OCI-LY7 (cell line): ENCODE results near the gene YY2. TPM values are rescaled to one million over a fixed set of nuclear protein-coding genes. Genes with fewer than 3 reads are reported as not detected.

Experiments
- BruUV-seq: library from RNA; stranded (reverse); fragments of 400-500 nt; replicated peaks from 2 replicates; lab custom pipeline; 2021; lab: Mats Ljungman, UMichigan
- CTCF ChIA-PET: fragments of 300-600 bp; sonication (Branson Sonifier 250); formaldehyde crosslinking; loops from one replicate; lab custom pipeline; 2022; ENCODE audit warnings: antibody characterized with exemption; ENCODE audit not compliant: unreplicated experiment; lab: Charles Lee
- POLR2A ChIA-PET: fragments of 300-600 bp; sonication (Branson Sonifier 250); formaldehyde crosslinking; loops from one replicate; lab custom pipeline; 2022; ENCODE audit warnings: antibody characterized with exemption; lab: Charles Lee
- DNase-seq: peaks from one replicate; pipeline ENCODE4 v3.0.0-alpha.2; 2015; ENCODE audit warnings: low spot score
- H2AFZ ChIP-seq: fragments of 200-600 bp; sonication (generic), shearing (Covaris generic); 2 replicates; pipeline ENCODE4 v1.6.1; 2014; ENCODE audit warnings: mild to moderate bottlenecking, antibody characterized with exemption, low read length, moderate library complexity
- H3K27ac ChIP-seq: fragments of 200-600 bp; sonication (generic); 2 replicates; pipeline ENCODE4 v1.5.1; 2014; ENCODE audit warnings: mixed run types, low read depth, mild to moderate bottlenecking, moderate library complexity, low read length, inconsistent platforms; ENCODE audit not compliant: poor library complexity, severe bottlenecking
- H3K36me3 ChIP-seq: fragments of 200-600 bp; sonication (generic); 2 replicates; pipeline ENCODE4 v1.6.1; 2014; ENCODE audit warnings: mild to moderate bottlenecking, antibody characterized with exemption, low read length, moderate library complexity, mixed read lengths; ENCODE audit not compliant: insufficient read depth
- H3K4me1 ChIP-seq: fragments of 200-600 bp; sonication (generic); 2 replicates; pipeline ENCODE4 v1.5.1; 2014; ENCODE audit warnings: mild to moderate bottlenecking, low read length; ENCODE audit not compliant: insufficient read depth, poor library complexity, severe bottlenecking
- H3K4me2 ChIP-seq: fragments of 200-600 bp; sonication (generic); 2 replicates; pipeline ENCODE4 v1.6.1; 2014; ENCODE audit warnings: mild to moderate bottlenecking, low read length
- H3K4me3 ChIP-seq: fragments of 200-600 bp; sonication (generic); 2 replicates; pipeline ENCODE4 v1.5.1; 2014; ENCODE audit warnings: mild to moderate bottlenecking, low read depth, low read length; ENCODE audit not compliant: poor library complexity, severe bottlenecking
- H3K79me2 ChIP-seq: fragments of 200-600 bp; sonication (generic); 2 replicates; pipeline ENCODE4 v1.6.1; 2016; ENCODE audit warnings: low read depth, mild to moderate bottlenecking, low read length, moderate library complexity, mixed read lengths; ENCODE audit not compliant: insufficient read depth
- H3K9me2 ChIP-seq: fragments of 200-600 bp; sonication (generic); 2 replicates; pipeline ENCODE4 v1.6.1; 2016; ENCODE audit warnings: mild to moderate bottlenecking, low read length, mixed read lengths; ENCODE audit not compliant: insufficient read depth
- H3K9me3 ChIP-seq: fragments of 200-600 bp; sonication (generic); 2 replicates; pipeline ENCODE4 v1.6.1; 2014; ENCODE audit warnings: mild to moderate bottlenecking, mixed run types, low read length, mixed read lengths
- H4K20me1 ChIP-seq: fragments of 200-600 bp; sonication (generic); 2 replicates; pipeline ENCODE4 v1.6.1; 2014; ENCODE audit warnings: mild to moderate bottlenecking, antibody characterized with exemption, low read length, moderate library complexity, mixed read lengths; ENCODE audit not compliant: insufficient read depth
- EZH2phosphoT487 ChIP-seq: fragments of 200-600 bp; sonication (generic); IDR thresholded peaks from 2 replicates; pipeline ENCODE4 v1.6.1; 2018; ENCODE audit warnings: low read depth, borderline replicate concordance, mild to moderate bottlenecking, mixed run types, antibody characterized with exemption, low read length, moderate library complexity, mixed read lengths
- intact Hi-C: fragments of 100-400 bp; cut with micrococcal nuclease; formaldehyde crosslinking; loops from one replicate; pipeline ENCODE4 v1.10.0; 2022; ENCODE audit not compliant: unreplicated experiment
- total RNA-seq, 2 experiments: library from RNA; depleted of rRNA in 1 of 2; stranded (reverse); fragments of >200 nt in 1 of 2; shearing (Covaris generic) in 1 of 2; gene quantifications; 2 replicates each; pipeline ENCODE4 v1.2.3, GENCODE V29; 2014 to 2022
- TF ChIP-seq, protein P1 (sequence below): fragments of 200-600 bp; sonication (generic); conservative IDR thresholded peaks from 2 replicates; pipeline ENCODE4 v1.5.1; 2014; ENCODE audit warnings: mild to moderate bottlenecking, antibody characterized with exemption, low read length, moderate library complexity, mixed read lengths

The YY2 gene
- total RNA-seq, 2 experiments from 2014 or later = 2.4 to 3.7 TPM

DNA sequence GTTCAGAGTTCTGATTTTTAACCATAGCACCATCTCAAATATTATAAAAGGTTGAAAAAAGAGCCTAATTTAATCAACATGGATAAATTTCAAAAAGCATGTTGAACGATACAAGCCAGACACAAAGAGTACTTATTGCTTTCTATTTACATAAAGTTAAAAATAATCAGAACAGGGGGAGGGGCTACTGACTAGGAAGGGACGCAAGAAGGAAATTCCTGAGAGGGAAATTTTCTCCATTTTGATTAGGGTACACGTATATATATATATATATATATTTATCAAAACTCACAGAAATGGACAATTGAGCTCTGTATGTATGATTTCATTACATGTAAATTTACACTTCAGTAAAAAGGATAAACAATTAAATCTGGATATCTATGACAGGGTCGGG, 16.9 kb upstream of the YY2 start:
- Histone ChIP-seq H3K4me1 (peaks cover 4% of the 10 kb centered on the region), H3K27ac (no peak overlapping the region), H3K4me3 (peak overlapping the region; percentile 85), H3K9me2 (no peaks in the 10 kb centered on the region), H4K20me1 (no peaks in the 10 kb centered on the region), H3K9me3 (no peaks in the 10 kb centered on the region), H3K79me2 (peaks cover 11% of the 10 kb centered on the region; the same call in 1 of the 2 replicates), H3K36me3 (no peaks in the 10 kb centered on the region), H2AFZ (peak overlapping the region; percentile 85; the same call in 1 of the 2 replicates), H3K4me2 (peak overlapping the region; percentile 64)
- POLR2A ChIA-PET = interaction anchor here (0.6 to 0.9 kb wide), 4 partner anchors 17 to 1936 kb away, joined by 3 to 8 read pairs (median 4); partner anchors contain the start of gene YY2
- TF ChIP-seq, protein P1, sequence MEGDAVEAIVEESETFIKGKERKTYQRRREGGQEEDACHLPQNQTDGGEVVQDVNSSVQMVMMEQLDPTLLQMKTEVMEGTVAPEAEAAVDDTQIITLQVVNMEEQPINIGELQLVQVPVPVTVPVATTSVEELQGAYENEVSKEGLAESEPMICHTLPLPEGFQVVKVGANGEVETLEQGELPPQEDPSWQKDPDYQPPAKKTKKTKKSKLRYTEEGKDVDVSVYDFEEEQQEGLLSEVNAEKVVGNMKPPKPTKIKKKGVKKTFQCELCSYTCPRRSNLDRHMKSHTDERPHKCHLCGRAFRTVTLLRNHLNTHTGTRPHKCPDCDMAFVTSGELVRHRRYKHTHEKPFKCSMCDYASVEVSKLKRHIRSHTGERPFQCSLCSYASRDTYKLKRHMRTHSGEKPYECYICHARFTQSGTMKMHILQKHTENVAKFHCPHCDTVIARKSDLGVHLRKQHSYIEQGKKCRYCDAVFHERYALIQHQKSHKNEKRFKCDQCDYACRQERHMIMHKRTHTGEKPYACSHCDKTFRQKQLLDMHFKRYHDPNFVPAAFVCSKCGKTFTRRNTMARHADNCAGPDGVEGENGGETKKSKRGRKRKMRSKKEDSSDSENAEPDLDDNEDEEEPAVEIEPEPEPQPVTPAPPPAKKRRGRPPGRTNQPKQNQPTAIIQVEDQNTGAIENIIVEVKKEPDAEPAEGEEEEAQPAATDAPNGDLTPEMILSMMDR = no peak
- no peak for TF ChIP-seq EZH2phosphoT487
- peak; percentile 30 for DNase-seq
- intact Hi-C loops = loop anchor here (1.0 kb wide), 2 partner anchors 102 to 146 kb away; no protein-coding TSS in a partner anchor
- CTCF ChIA-PET = no interaction called here
- TSS peak; percentile 93 for BruUV-seq

DNA sequence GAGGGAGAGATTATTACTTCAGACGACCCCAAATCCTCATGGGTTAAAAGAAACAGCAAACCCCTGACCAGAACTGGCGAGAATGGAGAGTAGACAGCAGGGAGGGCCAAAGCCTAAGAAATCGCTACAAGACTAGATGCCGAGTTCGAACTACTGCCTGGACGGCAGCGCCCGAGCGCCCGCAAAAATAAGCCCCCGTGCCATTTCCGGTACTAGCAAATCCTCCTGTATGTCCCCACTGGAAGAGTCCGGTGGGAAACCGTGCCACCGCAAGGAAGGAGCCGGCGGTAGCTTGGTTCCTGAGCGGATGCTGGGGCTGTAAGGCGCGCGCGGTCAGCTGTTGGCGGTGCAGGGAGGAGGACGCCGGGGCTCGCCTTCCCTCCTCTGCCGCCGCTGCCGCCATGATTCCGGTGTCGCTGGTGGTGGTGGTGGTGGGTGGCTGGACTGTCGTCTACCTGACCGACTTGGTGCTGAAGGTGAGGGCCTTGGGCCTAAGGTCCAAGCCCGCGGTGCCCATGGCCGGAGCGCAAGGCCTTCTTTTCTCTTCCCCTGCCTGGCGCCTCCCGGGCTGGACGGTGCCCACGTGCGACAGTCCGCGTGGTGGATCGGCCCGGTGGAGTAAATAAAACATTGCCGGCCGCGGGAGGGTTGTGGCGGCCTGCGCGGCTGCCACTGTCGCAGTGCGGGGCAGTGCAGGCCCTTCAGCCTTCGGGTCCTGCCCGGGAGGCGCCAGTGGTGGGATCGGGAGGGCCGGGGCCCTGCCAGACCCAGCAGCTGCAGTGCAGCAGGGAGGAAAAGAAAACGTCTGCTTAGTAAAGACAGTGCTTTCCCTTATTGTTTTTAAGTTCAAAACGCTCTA, 16.2 kb upstream of the YY2 start, which contains the start of gene MBTPS2:
TSS of gene MBTPS2 (plus strand) at position 284 of the 859 bp plus-strand sequence. CDS start at position 402, 118 bp downstream.
- Histone ChIP-seq H3K4me2 (peak within 1 kb of the TSS; percentile 64), H3K36me3 (peaks cover 3% of the 10 kb centered on the region; the same call in 1 of the 2 replicates), H4K20me1 (no peaks in the 10 kb centered on the region), H2AFZ (peak within 1 kb of the TSS; percentile 85; the same call in 1 of the 2 replicates), H3K4me3 (peak within 1 kb of the TSS; percentile 85), H3K9me2 (no peaks in the 10 kb centered on the region), H3K9me3 (no peaks in the 10 kb centered on the region), H3K27ac (peak within 1 kb of the TSS; percentile 43), H3K4me1 (peaks cover 4% of the 10 kb centered on the region), H3K79me2 (peaks cover 11% of the 10 kb centered on the region; the same call in 1 of the 2 replicates)
- BruUV-seq = no TSS peak
- intact Hi-C loops = loop anchor here (1.0 kb wide), 2 partner anchors 102 to 146 kb away; no protein-coding TSS in a partner anchor
- ChIA-PET POLR2A (interaction anchor here (0.5 to 0.9 kb wide), 3 partner anchors 9 to 72 kb away, joined by 3 read pairs; partner anchors contain the start of gene YY2), CTCF (no interaction called here)
- TF ChIP-seq EZH2phosphoT487 = no peak
- TF ChIP-seq, protein P1 = 0 out of 2 replicates have a peak, but pooled peaks have one; percentile 22
- peak; percentile 87 for DNase-seq
